GM21360 (cell line): ENCODE data around the gene INPP4B.

Experiments
- ATAC-seq: cut with Tn5 transposase; IDR thresholded peaks from one replicate; pipeline ENCODE4 v1.9.1; 2021; ENCODE audit warnings: mild to moderate bottlenecking, moderate library complexity; ENCODE audit not compliant: unreplicated experiment

The INPP4B gene

GRCh38 chr4:142846108-142846728, at the start of gene INPP4B:
TSS of gene INPP4B (minus strand) at chr4:142846301.
- ATAC-seq, result peak; percentile 54

GRCh38 chr4:142893012-142893411, 46.9 kb upstream of the INPP4B start:
- no peak for ATAC-seq

- ATAC-seq, result no peak
Measured at GRCh38 chr4:142886566-142886965, 40.5 kb upstream of the INPP4B start.

GRCh38 chr4:142883040-142883832, 37.1 kb upstream of the INPP4B start:
- ATAC-seq, result no peak

GRCh38 chr4:142882159-142882558, 36.1 kb upstream of the INPP4B start:
- no peak for ATAC-seq

GRCh38 chr4:142881331-142881730, 35.2 kb upstream of the INPP4B start:
- ATAC-seq, result no peak

GRCh38 chr4:142875117-142875516, 29.0 kb upstream of the INPP4B start:
- no peak for ATAC-seq

GRCh38 chr4:142874684-142875083, 28.6 kb upstream of the INPP4B start:
- no peak for ATAC-seq

- no peak for ATAC-seq
Measured at GRCh38 chr4:142866685-142867084, 20.6 kb upstream of the INPP4B start.

- no peak for ATAC-seq
Measured at GRCh38 chr4:142861351-142861750, 15.2 kb upstream of the INPP4B start.

- no peak for ATAC-seq
Measured at GRCh38 chr4:142858965-142859364, 12.9 kb upstream of the INPP4B start.

- no peak for ATAC-seq
Measured at GRCh38 chr4:142858446-142858845, 12.3 kb upstream of the INPP4B start.

GRCh38 chr4:142856576-142856975, 10.5 kb upstream of the INPP4B start:
- ATAC-seq, result no peak

- ATAC-seq, result no peak
Measured at GRCh38 chr4:142850478-142850877, 4.4 kb upstream of the INPP4B start.

- ATAC-seq, result no peak
Measured at GRCh38 chr4:142846729-142847596, 862 bp upstream of the INPP4B start.

GRCh38 chr4:142845293-142846107, 601 bp downstream of the INPP4B start:
- no peak for ATAC-seq

- no peak for ATAC-seq
Measured at GRCh38 chr4:142844782-142845181, 1.3 kb downstream of the INPP4B start.

- no peak for ATAC-seq
Measured at GRCh38 chr4:142840516-142841123, 5.5 kb downstream of the INPP4B start.

GRCh38 chr4:142838778-142839177, 7.3 kb downstream of the INPP4B start:
- no peak for ATAC-seq

GRCh38 chr4:142832022-142832421, 14.1 kb downstream of the INPP4B start:
- ATAC-seq, result no peak
